Measurements from ENCODE around the gene ZNF674. TPM values are rescaled to one million over a fixed set of nuclear protein-coding genes. Genes with fewer than 3 reads are reported as not detected.

ZNF674 gene
- total RNA-seq, 2 donors from 2014 or later = 4.4 to 4.6 TPM

DNA sequence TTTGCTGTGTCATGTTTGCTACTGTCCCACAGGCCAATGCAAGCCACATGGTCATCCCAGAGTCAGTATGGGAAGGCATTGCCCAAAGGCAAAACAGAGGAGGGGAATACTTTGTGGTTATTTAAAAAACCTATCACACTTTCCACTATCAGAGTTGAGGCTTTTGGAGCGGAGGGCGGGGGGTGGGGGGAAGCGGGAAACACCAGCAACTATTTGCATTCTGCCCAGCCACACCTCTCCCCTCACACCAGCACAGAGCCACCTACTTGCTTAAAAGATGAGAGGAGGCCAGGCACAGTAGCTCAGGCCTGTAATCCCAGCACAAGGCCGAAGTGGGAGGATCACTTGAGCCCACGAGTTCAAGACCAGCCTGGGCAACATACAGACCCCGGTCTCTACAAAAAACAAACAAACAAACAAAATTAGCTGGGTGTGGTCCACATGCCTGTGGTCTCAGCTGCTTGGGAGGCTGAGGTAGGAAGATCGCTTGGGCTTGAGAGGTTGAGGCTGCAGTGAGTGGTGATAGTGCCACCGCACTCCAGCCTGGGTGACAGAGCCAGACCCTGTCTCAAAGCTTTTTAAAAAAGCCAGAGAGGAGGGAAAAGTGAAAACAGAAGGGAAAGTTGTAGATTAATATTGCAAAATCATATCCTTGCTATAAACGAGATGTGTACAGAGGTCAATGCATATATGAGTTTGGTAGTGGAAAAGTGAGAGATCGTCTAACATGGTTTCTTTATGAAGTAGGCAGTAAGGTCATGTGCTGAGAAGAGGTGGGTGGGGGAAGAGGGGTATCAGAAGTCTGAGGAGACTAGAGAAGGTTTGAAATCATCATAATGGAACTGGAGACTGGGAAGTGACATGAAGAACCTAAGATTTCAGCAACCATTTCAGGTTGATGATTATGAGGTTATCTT is 26.5 kb upstream of the ZNF674 start:
- H3K9me3 Mint-ChIP-seq = peaks cover 46% of the 10 kb centered on the region
- H3K4me3 ChIP-seq (ENCODE audit: low read length) = no peak overlapping the region
- H3K9me3 ChIP-seq (ENCODE audit: control insufficient read depth, low read length) = no peaks in the 10 kb centered on the region
- H3K4me1 Mint-ChIP-seq = peaks cover 17% of the 10 kb centered on the region
- no peak overlapping the region for H3K4me3 Mint-ChIP-seq
- H3K4me1 ChIP-seq (ENCODE audit: control insufficient read depth, insufficient read depth, low read length) = no peaks in the 10 kb centered on the region
- H3K27ac Mint-ChIP-seq = peak overlapping the region; percentile 64
- TF ChIP-seq, protein P1, sequence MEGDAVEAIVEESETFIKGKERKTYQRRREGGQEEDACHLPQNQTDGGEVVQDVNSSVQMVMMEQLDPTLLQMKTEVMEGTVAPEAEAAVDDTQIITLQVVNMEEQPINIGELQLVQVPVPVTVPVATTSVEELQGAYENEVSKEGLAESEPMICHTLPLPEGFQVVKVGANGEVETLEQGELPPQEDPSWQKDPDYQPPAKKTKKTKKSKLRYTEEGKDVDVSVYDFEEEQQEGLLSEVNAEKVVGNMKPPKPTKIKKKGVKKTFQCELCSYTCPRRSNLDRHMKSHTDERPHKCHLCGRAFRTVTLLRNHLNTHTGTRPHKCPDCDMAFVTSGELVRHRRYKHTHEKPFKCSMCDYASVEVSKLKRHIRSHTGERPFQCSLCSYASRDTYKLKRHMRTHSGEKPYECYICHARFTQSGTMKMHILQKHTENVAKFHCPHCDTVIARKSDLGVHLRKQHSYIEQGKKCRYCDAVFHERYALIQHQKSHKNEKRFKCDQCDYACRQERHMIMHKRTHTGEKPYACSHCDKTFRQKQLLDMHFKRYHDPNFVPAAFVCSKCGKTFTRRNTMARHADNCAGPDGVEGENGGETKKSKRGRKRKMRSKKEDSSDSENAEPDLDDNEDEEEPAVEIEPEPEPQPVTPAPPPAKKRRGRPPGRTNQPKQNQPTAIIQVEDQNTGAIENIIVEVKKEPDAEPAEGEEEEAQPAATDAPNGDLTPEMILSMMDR (conservative IDR thresholded peaks at IDR 0.05) = no peak
- H3K36me3 ChIP-seq (ENCODE audit: control insufficient read depth, insufficient read depth, low read length) = no peaks in the 10 kb centered on the region
- no peak for DNase-seq
- H3K36me3 Mint-ChIP-seq (ENCODE audit: low read depth) = no peaks in the 10 kb centered on the region
- peaks cover 9% of the 10 kb centered on the region for H3K27me3 ChIP-seq (ENCODE audit: control insufficient read depth, insufficient read depth, low read length, poor library complexity, severe bottlenecking)
- H3K27me3 Mint-ChIP-seq (ENCODE audit: insufficient read depth) = peaks cover 13% of the 10 kb centered on the region
- H3K27ac ChIP-seq (ENCODE audit: low read depth, low read length) = no peak overlapping the region
- no peak overlapping the region for H3K9ac ChIP-seq (ENCODE audit: extremely low read depth, low read length, poor library complexity, severe bottlenecking)
- WGBS, 2 experiments (ENCODE audit: insufficient coverage in 1 of 2, insufficient read length in 1 of 2) = 79 to 88% methylated on average over 4 to 6 of the region's 10 CpGs

DNA sequence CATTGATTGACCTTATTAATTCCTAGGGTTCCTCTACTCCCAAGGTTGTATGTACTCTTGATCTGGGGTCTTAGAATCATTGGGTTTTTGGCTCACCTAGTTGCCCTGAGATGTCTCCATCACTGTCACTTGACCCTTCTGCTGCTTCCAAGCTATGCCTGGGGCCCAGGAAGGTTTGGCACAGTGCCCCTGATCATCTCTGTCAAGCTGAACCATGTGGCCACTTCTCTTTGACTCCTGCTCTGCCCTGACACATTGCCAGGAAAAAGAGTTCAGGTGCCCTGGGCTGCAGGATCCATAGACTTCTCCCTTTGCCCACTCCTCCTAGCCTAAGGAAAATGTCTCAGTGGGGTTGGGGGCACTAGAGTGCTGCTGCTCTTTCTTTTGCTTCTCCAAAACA is 24.4 kb upstream of the ZNF674 start:
- Mint-ChIP-seq H3K36me3 (ENCODE audit: low read depth) (no peaks in the 10 kb centered on the region), H3K27ac (no peak overlapping the region), H3K9me3 (peaks cover 59% of the 10 kb centered on the region), H3K4me1 (peaks cover 13% of the 10 kb centered on the region), H3K27me3 (ENCODE audit: insufficient read depth) (peaks cover 1% of the 10 kb centered on the region), H3K4me3 (no peak overlapping the region)
- no peaks in the 10 kb centered on the region for H3K27me3 ChIP-seq (ENCODE audit: control insufficient read depth, insufficient read depth, low read length, poor library complexity, severe bottlenecking)
- no peak overlapping the region for H3K9ac ChIP-seq (ENCODE audit: extremely low read depth, low read length, poor library complexity, severe bottlenecking)
- no peaks in the 10 kb centered on the region for H3K4me1 ChIP-seq (ENCODE audit: control insufficient read depth, insufficient read depth, low read length)
- no peaks in the 10 kb centered on the region for H3K9me3 ChIP-seq (ENCODE audit: control insufficient read depth, low read length)
- TF ChIP-seq, protein P1 (conservative IDR thresholded peaks at IDR 0.05) = no peak
- no peak overlapping the region for H3K27ac ChIP-seq (ENCODE audit: low read depth, low read length)
- H3K4me3 ChIP-seq (ENCODE audit: low read length) = no peak overlapping the region
- no peak for DNase-seq
- no peaks in the 10 kb centered on the region for H3K36me3 ChIP-seq (ENCODE audit: control insufficient read depth, insufficient read depth, low read length)

DNA sequence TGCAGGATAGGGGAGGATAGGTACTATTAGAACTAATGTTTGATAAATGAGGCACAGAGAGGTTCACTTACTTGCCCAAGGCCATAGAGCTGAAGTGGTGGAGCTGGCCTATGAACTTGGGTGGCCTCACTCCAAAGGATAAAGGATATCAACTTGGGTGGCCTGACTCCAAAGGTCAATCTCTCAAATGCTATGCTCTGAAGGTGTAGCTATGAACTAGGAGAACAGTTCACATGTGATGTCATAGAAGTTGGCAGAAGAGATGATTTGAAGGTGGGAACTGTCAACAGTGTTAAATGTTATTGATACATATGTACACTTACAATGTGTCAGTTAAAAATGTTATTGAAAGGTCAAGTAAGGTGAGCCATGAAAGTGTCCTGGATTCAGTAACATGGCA is 22.2 kb upstream of the ZNF674 start:
- Mint-ChIP-seq H3K4me3 (no peak overlapping the region), H3K27ac (no peak overlapping the region), H3K27me3 (ENCODE audit: insufficient read depth) (no peaks in the 10 kb centered on the region), H3K9me3 (peaks cover 64% of the 10 kb centered on the region), H3K36me3 (ENCODE audit: low read depth) (peaks cover 3% of the 10 kb centered on the region), H3K4me1 (peaks cover 11% of the 10 kb centered on the region)
- H3K27me3 ChIP-seq (ENCODE audit: control insufficient read depth, insufficient read depth, low read length, poor library complexity, severe bottlenecking) = no peaks in the 10 kb centered on the region
- no peak overlapping the region for H3K9ac ChIP-seq (ENCODE audit: extremely low read depth, low read length, poor library complexity, severe bottlenecking)
- no peak for DNase-seq
- no peak overlapping the region for H3K27ac ChIP-seq (ENCODE audit: low read depth, low read length)
- H3K4me1 ChIP-seq (ENCODE audit: control insufficient read depth, insufficient read depth, low read length) = no peaks in the 10 kb centered on the region
- TF ChIP-seq, protein P1 (conservative IDR thresholded peaks at IDR 0.05) = no peak
- no peaks in the 10 kb centered on the region for H3K36me3 ChIP-seq (ENCODE audit: control insufficient read depth, insufficient read depth, low read length)
- H3K4me3 ChIP-seq (ENCODE audit: low read length) = no peak overlapping the region
- H3K9me3 ChIP-seq (ENCODE audit: control insufficient read depth, low read length) = no peaks in the 10 kb centered on the region

Data from endodermal cell (in vitro differentiated cells).